ENCODE data around the gene DNAI2.

DNA sequence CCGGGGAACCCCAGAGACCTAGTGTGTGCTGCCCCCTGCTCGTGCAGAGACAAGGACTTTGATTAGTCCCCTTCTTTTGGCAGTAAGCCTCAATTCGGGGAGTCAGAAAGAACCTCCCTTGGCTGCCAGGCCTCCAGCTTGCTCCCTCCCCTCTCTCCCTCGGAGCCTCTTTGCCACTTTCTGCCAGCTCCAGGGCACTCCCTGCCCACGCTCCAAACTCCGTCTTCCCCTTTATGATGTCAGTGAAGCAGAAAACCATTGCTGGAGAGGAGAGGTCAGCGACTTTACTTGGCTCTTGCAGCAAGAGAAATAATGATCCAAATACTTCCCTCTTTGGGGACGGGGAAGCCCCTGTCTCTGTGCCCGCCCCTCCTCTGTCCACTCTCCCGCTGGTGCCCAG lies 32.6 kb upstream of the DNAI2 start:
- TF ChIP-seq, protein P1, sequence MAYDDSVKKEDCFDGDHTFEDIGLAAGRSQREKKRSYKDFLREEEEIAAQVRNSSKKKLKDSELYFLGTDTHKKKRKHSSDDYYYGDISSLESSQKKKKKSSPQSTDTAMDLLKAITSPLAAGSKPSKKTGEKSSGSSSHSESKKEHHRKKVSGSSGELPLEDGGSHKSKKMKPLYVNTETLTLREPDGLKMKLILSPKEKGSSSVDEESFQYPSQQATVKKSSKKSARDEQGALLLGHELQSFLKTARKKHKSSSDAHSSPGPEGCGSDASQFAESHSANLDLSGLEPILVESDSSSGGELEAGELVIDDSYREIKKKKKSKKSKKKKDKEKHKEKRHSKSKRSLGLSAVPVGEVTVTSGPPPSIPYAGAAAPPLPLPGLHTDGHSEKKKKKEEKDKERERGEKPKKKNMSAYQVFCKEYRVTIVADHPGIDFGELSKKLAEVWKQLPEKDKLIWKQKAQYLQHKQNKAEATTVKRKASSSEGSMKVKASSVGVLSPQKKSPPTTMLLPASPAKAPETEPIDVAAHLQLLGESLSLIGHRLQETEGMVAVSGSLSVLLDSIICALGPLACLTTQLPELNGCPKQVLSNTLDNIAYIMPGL (CRISPR knock-in tag; IDR thresholded peaks at IDR 0.05; ENCODE audit: borderline replicate concordance): no peak
- TF ChIP-seq, protein P2, sequence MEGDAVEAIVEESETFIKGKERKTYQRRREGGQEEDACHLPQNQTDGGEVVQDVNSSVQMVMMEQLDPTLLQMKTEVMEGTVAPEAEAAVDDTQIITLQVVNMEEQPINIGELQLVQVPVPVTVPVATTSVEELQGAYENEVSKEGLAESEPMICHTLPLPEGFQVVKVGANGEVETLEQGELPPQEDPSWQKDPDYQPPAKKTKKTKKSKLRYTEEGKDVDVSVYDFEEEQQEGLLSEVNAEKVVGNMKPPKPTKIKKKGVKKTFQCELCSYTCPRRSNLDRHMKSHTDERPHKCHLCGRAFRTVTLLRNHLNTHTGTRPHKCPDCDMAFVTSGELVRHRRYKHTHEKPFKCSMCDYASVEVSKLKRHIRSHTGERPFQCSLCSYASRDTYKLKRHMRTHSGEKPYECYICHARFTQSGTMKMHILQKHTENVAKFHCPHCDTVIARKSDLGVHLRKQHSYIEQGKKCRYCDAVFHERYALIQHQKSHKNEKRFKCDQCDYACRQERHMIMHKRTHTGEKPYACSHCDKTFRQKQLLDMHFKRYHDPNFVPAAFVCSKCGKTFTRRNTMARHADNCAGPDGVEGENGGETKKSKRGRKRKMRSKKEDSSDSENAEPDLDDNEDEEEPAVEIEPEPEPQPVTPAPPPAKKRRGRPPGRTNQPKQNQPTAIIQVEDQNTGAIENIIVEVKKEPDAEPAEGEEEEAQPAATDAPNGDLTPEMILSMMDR (IDR thresholded peaks at IDR 0.05): no peak
- TF ChIP-seq SMC3 (IDR thresholded peaks at IDR 0.05) (no peak), KDM1A (IDR thresholded peaks at IDR 0.05; ENCODE audit: low read depth) (no peak), POLR2A (IDR thresholded peaks at IDR 0.05; ENCODE audit: low read length) (no peak), EP300 (IDR thresholded peaks at IDR 0.05) (no peak), RFX5 (IDR thresholded peaks at IDR 0.05) (no peak), RNF2 (IDR thresholded peaks at IDR 0.05; ENCODE audit: borderline replicate concordance, low read depth) (no peak), CHD2 (IDR thresholded peaks at IDR 0.05; ENCODE audit: low read length, partially characterized antibody) (no peak)
- TF ChIP-seq, protein P3, sequence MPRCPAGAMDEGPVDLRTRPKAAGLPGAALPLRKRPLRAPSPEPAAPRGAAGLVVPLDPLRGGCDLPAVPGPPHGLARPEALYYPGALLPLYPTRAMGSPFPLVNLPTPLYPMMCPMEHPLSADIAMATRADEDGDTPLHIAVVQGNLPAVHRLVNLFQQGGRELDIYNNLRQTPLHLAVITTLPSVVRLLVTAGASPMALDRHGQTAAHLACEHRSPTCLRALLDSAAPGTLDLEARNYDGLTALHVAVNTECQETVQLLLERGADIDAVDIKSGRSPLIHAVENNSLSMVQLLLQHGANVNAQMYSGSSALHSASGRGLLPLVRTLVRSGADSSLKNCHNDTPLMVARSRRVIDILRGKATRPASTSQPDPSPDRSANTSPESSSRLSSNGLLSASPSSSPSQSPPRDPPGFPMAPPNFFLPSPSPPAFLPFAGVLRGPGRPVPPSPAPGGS (IDR thresholded peaks at IDR 0.05): no peak
- TF ChIP-seq, protein P4, sequence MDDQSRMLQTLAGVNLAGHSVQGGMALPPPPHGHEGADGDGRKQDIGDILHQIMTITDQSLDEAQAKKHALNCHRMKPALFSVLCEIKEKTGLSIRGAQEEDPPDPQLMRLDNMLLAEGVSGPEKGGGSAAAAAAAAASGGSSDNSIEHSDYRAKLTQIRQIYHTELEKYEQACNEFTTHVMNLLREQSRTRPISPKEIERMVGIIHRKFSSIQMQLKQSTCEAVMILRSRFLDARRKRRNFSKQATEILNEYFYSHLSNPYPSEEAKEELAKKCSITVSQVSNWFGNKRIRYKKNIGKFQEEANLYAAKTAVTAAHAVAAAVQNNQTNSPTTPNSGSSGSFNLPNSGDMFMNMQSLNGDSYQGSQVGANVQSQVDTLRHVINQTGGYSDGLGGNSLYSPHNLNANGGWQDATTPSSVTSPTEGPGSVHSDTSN (IDR thresholded peaks at IDR 0.05): no peak
- TF ChIP-seq, protein P5, sequence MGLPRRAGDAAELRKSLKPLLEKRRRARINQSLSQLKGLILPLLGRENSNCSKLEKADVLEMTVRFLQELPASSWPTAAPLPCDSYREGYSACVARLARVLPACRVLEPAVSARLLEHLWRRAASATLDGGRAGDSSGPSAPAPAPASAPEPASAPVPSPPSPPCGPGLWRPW (IDR thresholded peaks at IDR 0.05): no peak
